HCT116 (cell line): ENCODE results near the gene KIAA1328. TPM values are rescaled to one million over a fixed set of nuclear protein-coding genes. Genes with fewer than 3 reads are reported as not detected.

ENCODE experiments used
- ATAC-seq: fragments of 200-7000 bp; cut with Tn5 transposase; 2 replicates; pipeline ENCODE4 v1.9.1; 2020; ENCODE audit warnings: mild to moderate bottlenecking, moderate library complexity
- BruUV-seq: library from RNA; stranded (reverse); fragments of 400-500 nt; replicated peaks from 2 replicates; lab custom pipeline; 2021; lab: Mats Ljungman, UMichigan
- CTCF ChIA-PET: fragments of 300-600 bp; sonication (Branson Sonifier 250); formaldehyde crosslinking; loops from one replicate; lab custom pipeline; 2021; ENCODE audit warnings: antibody characterized with exemption; lab: Charles Lee
- POLR2A ChIA-PET: fragments of 300-600, 350-600 bp; sonication (Branson Sonifier 250); formaldehyde crosslinking; loops from one replicate; lab custom pipeline; 2021; ENCODE audit warnings: antibody characterized with exemption; lab: Charles Lee
- RAD21 ChIA-PET, 2 experiments: fragments of 300-600 bp; sonication (Branson Sonifier 250); formaldehyde crosslinking; loops; one replicate each; lab custom pipeline; 2023; ENCODE audit warnings: low total read pairs in 2 of 2; ENCODE audit not compliant: uncharacterized antibody in 2 of 2, unreplicated experiment in 2 of 2, low non-redundant PET in 1 of 2; lab: Charles Lee
- DNase-seq: peaks from one replicate; pipeline ENCODE4 v3.0.0-alpha.2; 2010; ENCODE audit warnings: low read depth, low spot score
- H2AFZ ChIP-seq: fragments of 200-600 bp; shearing (Covaris generic), sonication (generic); 2 replicates; pipeline ENCODE4 v1.6.1; 2017; ENCODE audit warnings: low read depth, mixed run types, mixed read lengths, antibody characterized with exemption, low read length; ENCODE audit not compliant: poor library complexity, severe bottlenecking
- H3K27ac ChIP-seq: 2 replicates; pipeline ENCODE4 v1.5.1; 2012; ENCODE audit warnings: low read depth, low read length
- H3K27me3 ChIP-seq: fragments of 200-600 bp; sonication (generic); 2 replicates; pipeline ENCODE4 v1.6.1; 2016; ENCODE audit warnings: mixed run types, low read length, mixed read lengths; ENCODE audit not compliant: insufficient read depth
- H3K36me3 ChIP-seq, 2 experiments: fragments of 200-500 bp in 1 of 2; fragments of 200-600 bp in 1 of 2; sonication (Bioruptor generic) in 1 of 2; sonication (generic) in 1 of 2; 2 replicates each; pipeline versions ENCODE4 v1.5.1 to v1.6.1; 2014 to 2016; ENCODE audit warnings: low read length in 2 of 2, inconsistent platforms in 1 of 2, mixed read lengths in 1 of 2, mixed run types in 1 of 2; ENCODE audit not compliant: insufficient read depth in 2 of 2, control insufficient read depth in 1 of 2
- H3K4me1 ChIP-seq, 2 experiments: fragments of 200-600 bp in 1 of 2; sonication (generic) in 1 of 2; 2 replicates each; pipeline versions ENCODE4 v1.5.1 to v1.6.1; 2012 to 2017; ENCODE audit warnings: low read length in 2 of 2, inconsistent platforms in 1 of 2, mild to moderate bottlenecking in 1 of 2, mixed read lengths in 1 of 2, mixed run types in 1 of 2, moderate library complexity in 1 of 2; ENCODE audit not compliant: insufficient read depth in 2 of 2, control insufficient read depth in 1 of 2
- H3K4me2 ChIP-seq: fragments of 200-600 bp; sonication (generic); 2 replicates; pipeline ENCODE4 v1.6.1; 2017; ENCODE audit warnings: mixed run types, low read length, mixed read lengths
- H3K4me3 ChIP-seq, 2 experiments: fragments of 200-600 bp in 1 of 2; sonication (generic) in 1 of 2; replicated peaks in 1 of 2; 2 replicates each; pipeline ENCODE4 v1.5.1; 2011 to 2016; ENCODE audit warnings: low read length in 2 of 2, control low read depth in 1 of 2, low read depth in 1 of 2, mild to moderate bottlenecking in 1 of 2, mixed read lengths in 1 of 2, mixed run types in 1 of 2
- H3K79me2 ChIP-seq: fragments of 200-600 bp; sonication (generic); 2 replicates; pipeline ENCODE4 v1.6.1; 2017; ENCODE audit warnings: mild to moderate bottlenecking, mixed run types, low read length, moderate library complexity, mixed read lengths; ENCODE audit not compliant: insufficient read depth
- H3K9ac ChIP-seq: fragments of 200-600 bp; sonication (generic); 2 replicates; pipeline ENCODE4 v1.6.1; 2016; ENCODE audit warnings: low read length, mixed read lengths
- H3K9me2 ChIP-seq: fragments of 200-600 bp; sonication (generic), shearing (Covaris generic); 2 replicates; pipeline ENCODE4 v1.6.1; 2017; ENCODE audit warnings: mixed run types, mild to moderate bottlenecking, moderate library complexity; ENCODE audit not compliant: insufficient read depth
- H3K9me3 ChIP-seq, 2 experiments: fragments of 200-500 bp in 1 of 2; fragments of 200-600 bp in 1 of 2; sonication (Bioruptor generic) in 1 of 2; sonication (generic) in 1 of 2; 2 replicates each; pipeline ENCODE4 v1.6.1; 2014 to 2017; ENCODE audit warnings: low read length in 2 of 2, mixed read lengths in 2 of 2, inconsistent platforms in 1 of 2, low read depth in 1 of 2, mild to moderate bottlenecking in 1 of 2, mixed run types in 1 of 2, moderate library complexity in 1 of 2; ENCODE audit not compliant: control insufficient read depth in 1 of 2, insufficient read depth in 1 of 2
- H4K20me1 ChIP-seq: fragments of 200-600 bp; sonication (generic), shearing (Covaris generic); 2 replicates; pipeline ENCODE4 v1.6.1; 2017; ENCODE audit warnings: mixed run types, mild to moderate bottlenecking, moderate library complexity; ENCODE audit not compliant: insufficient read depth
- CEBPB ChIP-seq: IDR thresholded peaks from 2 replicates; pipeline ENCODE4 v1.6.1; 2012; ENCODE audit warnings: low read depth
- EGR1 ChIP-seq: IDR thresholded peaks from 2 replicates; pipeline ENCODE4 v1.6.1; 2012; ENCODE audit warnings: low read depth
- EZH2 ChIP-seq: fragments of 200-600 bp; sonication (generic); IDR thresholded peaks from 2 replicates; pipeline ENCODE4 v1.6.1; 2017; ENCODE audit warnings: antibody characterized with exemption, mixed run types
- EZH2phosphoT487 ChIP-seq: fragments of 200-600 bp; IDR thresholded peaks from 2 replicates; pipeline ENCODE4 v1.6.1; 2018; ENCODE audit warnings: antibody characterized with exemption, borderline replicate concordance
- FOSL1 ChIP-seq: IDR thresholded peaks from 2 replicates; pipeline ENCODE4 v1.6.1; 2012; ENCODE audit warnings: low read depth
- JUND ChIP-seq: IDR thresholded peaks from 2 replicates; pipeline ENCODE4 v1.6.1; 2012
- POLR2A ChIP-seq: IDR thresholded peaks from 2 replicates; pipeline ENCODE4 v1.7.0; 2011; ENCODE audit warnings: borderline replicate concordance; ENCODE audit not compliant: insufficient read depth, insufficient read length; ENCODE audit errors: extremely low read depth
- POLR2AphosphoS5 ChIP-seq: IDR thresholded peaks from 2 replicates; pipeline ENCODE4 v1.6.1; 2011; ENCODE audit warnings: mild to moderate bottlenecking, low read depth, low read length, moderate library complexity
- RAD21 ChIP-seq: IDR thresholded peaks from 2 replicates; pipeline ENCODE4 v1.6.1; 2012; ENCODE audit warnings: low read depth, mild to moderate bottlenecking
- SIN3A ChIP-seq: IDR thresholded peaks from 2 replicates; pipeline ENCODE4 v1.6.1; 2012; ENCODE audit warnings: low read depth
- SP1 ChIP-seq: IDR thresholded peaks from 2 replicates; pipeline ENCODE4 v1.6.1; 2012; ENCODE audit warnings: low read depth
- SRF ChIP-seq: IDR thresholded peaks from 2 replicates; pipeline ENCODE4 v1.6.1; 2012; ENCODE audit warnings: low read depth
- TCF7L2 ChIP-seq: IDR thresholded peaks from 2 replicates; pipeline ENCODE4 v1.7.0; 2011; ENCODE audit warnings: borderline replicate concordance, inconsistent platforms; ENCODE audit not compliant: insufficient read depth, insufficient read length; ENCODE audit errors: extremely low read depth
- YY1 ChIP-seq: IDR thresholded peaks from 2 replicates; pipeline ENCODE4 v1.6.1; 2011; ENCODE audit warnings: low read length, low read depth, moderate library complexity, mild to moderate bottlenecking; ENCODE audit not compliant: insufficient replicate concordance; ENCODE audit errors: extremely low read depth
- ZFX ChIP-seq: fragments of 450-650 bp; IDR thresholded peaks from 2 replicates; pipeline ENCODE4 v1.6.1; 2017
- ZNF274 ChIP-seq: fragments of 200-500 bp; sonication (Bioruptor generic); IDR thresholded peaks from 2 replicates; pipeline ENCODE4 v1.6.1; 2014; ENCODE audit warnings: mild to moderate bottlenecking, low read depth, low read length, inconsistent platforms
- intact Hi-C: fragments of 100-400 bp; cut with micrococcal nuclease; formaldehyde crosslinking; loops from 2 replicates; pipeline ENCODE4 v1.10.0; 2022
- total RNA-seq: library from RNA; stranded (reverse); gene quantifications from one replicate; pipeline ENCODE4 v1.2.1, GENCODE V29; 2021; ENCODE audit not compliant: unreplicated experiment
- TF ChIP-seq, protein P1 (sequence below): IDR thresholded peaks from 2 replicates; pipeline ENCODE4 v1.6.1; 2012; ENCODE audit warnings: low read depth
- TF ChIP-seq, protein P2 (sequence below): IDR thresholded peaks from 2 replicates; pipeline ENCODE4 v1.6.1; 2012
- TF ChIP-seq, protein P3 (sequence below): IDR thresholded peaks from 2 replicates; pipeline ENCODE4 v1.6.1; 2012

Gene KIAA1328
- total RNA-seq, 1 experiment from 2014 or later: 5.2 TPM

DNA sequence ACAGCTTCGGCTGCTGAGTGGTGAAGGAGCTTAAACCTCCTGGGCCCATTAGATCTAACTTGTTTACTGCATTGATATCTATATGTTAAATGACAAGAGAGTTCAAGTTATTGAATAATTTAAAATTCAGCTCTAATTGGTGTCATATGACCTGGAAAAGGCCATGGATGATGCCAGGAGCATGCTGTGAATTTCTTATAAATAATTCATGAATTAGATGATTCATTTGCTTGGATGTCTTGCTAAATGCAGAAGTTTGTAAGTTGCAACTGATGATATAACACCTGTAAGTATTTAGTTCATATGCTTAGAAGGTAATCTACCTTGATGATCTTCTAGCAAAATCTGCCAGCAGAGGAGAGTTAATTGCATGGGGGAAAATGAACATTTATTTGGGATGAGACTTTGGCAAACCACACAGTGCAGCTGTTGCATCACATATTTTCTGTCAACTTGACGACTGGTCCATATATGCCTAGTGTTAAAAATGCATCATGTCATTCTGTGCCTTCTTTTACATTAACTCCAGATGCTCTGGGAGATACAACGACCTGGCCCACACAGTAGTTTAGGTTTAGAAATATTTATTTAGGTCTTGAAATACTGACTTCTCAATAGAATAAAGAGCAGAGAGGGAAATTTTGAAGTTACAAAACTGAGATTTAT, 226.3 kb downstream of the KIAA1328 start:
- H3K9ac ChIP-seq: no peak overlapping the region
- CTCF ChIA-PET: no interaction called here
- DNase-seq: no peak
- RAD21 ChIA-PET: no interaction called here
- no peak overlapping the region for H3K27ac ChIP-seq
- H3K36me3 ChIP-seq: no peaks in the 10 kb centered on the region
- H3K4me3 ChIP-seq: no peak overlapping the region
- H4K20me1 ChIP-seq: no peaks in the 10 kb centered on the region
- BruUV-seq: no TSS peak
- no peaks in the 10 kb centered on the region for H3K79me2 ChIP-seq
- H3K27me3 ChIP-seq: no peaks in the 10 kb centered on the region
- no peaks in the 10 kb centered on the region for H3K9me2 ChIP-seq
- no peaks in the 10 kb centered on the region for H3K4me1 ChIP-seq
- no peak overlapping the region for H3K4me2 ChIP-seq
- no peaks in the 10 kb centered on the region for H3K9me3 ChIP-seq
- TF ChIP-seq, protein P1, sequence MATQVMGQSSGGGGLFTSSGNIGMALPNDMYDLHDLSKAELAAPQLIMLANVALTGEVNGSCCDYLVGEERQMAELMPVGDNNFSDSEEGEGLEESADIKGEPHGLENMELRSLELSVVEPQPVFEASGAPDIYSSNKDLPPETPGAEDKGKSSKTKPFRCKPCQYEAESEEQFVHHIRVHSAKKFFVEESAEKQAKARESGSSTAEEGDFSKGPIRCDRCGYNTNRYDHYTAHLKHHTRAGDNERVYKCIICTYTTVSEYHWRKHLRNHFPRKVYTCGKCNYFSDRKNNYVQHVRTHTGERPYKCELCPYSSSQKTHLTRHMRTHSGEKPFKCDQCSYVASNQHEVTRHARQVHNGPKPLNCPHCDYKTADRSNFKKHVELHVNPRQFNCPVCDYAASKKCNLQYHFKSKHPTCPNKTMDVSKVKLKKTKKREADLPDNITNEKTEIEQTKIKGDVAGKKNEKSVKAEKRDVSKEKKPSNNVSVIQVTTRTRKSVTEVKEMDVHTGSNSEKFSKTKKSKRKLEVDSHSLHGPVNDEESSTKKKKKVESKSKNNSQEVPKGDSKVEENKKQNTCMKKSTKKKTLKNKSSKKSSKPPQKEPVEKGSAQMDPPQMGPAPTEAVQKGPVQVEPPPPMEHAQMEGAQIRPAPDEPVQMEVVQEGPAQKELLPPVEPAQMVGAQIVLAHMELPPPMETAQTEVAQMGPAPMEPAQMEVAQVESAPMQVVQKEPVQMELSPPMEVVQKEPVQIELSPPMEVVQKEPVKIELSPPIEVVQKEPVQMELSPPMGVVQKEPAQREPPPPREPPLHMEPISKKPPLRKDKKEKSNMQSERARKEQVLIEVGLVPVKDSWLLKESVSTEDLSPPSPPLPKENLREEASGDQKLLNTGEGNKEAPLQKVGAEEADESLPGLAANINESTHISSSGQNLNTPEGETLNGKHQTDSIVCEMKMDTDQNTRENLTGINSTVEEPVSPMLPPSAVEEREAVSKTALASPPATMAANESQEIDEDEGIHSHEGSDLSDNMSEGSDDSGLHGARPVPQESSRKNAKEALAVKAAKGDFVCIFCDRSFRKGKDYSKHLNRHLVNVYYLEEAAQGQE: no peak
- TF ChIP-seq SP1: no peak
- TF ChIP-seq SRF: no peak
- no peak for TF ChIP-seq POLR2AphosphoS5
- TF ChIP-seq TCF7L2: no peak
- TF ChIP-seq, protein P2, sequence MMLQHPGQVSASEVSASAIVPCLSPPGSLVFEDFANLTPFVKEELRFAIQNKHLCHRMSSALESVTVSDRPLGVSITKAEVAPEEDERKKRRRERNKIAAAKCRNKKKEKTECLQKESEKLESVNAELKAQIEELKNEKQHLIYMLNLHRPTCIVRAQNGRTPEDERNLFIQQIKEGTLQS: no peak
- no peak for TF ChIP-seq YY1
- TF ChIP-seq, protein P3, sequence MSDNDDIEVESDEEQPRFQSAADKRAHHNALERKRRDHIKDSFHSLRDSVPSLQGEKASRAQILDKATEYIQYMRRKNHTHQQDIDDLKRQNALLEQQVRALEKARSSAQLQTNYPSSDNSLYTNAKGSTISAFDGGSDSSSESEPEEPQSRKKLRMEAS: no peak
- TF ChIP-seq EZH2phosphoT487: no peak
- TF ChIP-seq SIN3A: no peak
- no peak for TF ChIP-seq JUND
- TF ChIP-seq ZNF274: no peak
- no peak for TF ChIP-seq ZFX
- no peak for TF ChIP-seq EZH2
- no peak for TF ChIP-seq FOSL1
- no peak for TF ChIP-seq EGR1
- TF ChIP-seq POLR2A: no peak
- no peak for TF ChIP-seq CEBPB
- TF ChIP-seq RAD21: no peak
- TF ChIP-seq, all 23 proteins: peak for 0
- intact Hi-C loops: no loop called here
- H2AFZ ChIP-seq: no peak overlapping the region
- POLR2A ChIA-PET: no interaction called here
- ATAC-seq: no peak
